NCI-H146 treated with DMSO at 0.1 percent for 48 hours (cell line): ENCODE data around the gene AFF1.

Experiments
- DNase-seq: peaks from one replicate; lab custom pipeline; 2025; ENCODE audit not compliant: unreplicated experiment; lab: John Stamatoyannopoulos, UW

The AFF1 gene

GRCh38 chr4:86918539-86919072 lies 16.2 kb upstream of the AFF1 start:
- no peak for DNase-seq

- no peak for DNase-seq
These were observed 15.1 kb upstream of the AFF1 start for GRCh38 chr4:86919561-86920223.

GRCh38 chr4:86921608-86922252 lies 13.1 kb upstream of the AFF1 start:
- no peak for DNase-seq

GRCh38 chr4:86924811-86925210 lies 10.0 kb upstream of the AFF1 start:
- DNase-seq = no peak

GRCh38 chr4:86926435-86927086 lies 8.2 kb upstream of the AFF1 start:
- no peak for DNase-seq

GRCh38 chr4:86927843-86928395 lies 6.9 kb upstream of the AFF1 start:
- DNase-seq = no peak

- DNase-seq = no peak
These were observed 6.2 kb upstream of the AFF1 start for GRCh38 chr4:86928400-86929255.

GRCh38 chr4:86934147-86934770 lies 552 bp upstream of the AFF1 start:
- no peak for DNase-seq

- DNase-seq = no peak
These were observed 698 bp downstream of the AFF1 start for GRCh38 chr4:86935566-86935852.

GRCh38 chr4:86935853-86936733 lies 1.3 kb downstream of the AFF1 start:
- no peak for DNase-seq

GRCh38 chr4:86938771-86939520 lies 4.1 kb downstream of the AFF1 start:
- DNase-seq = no peak

- DNase-seq = no peak
These were observed 5.1 kb downstream of the AFF1 start for GRCh38 chr4:86939729-86940575.

- DNase-seq = no peak
These were observed 6.2 kb downstream of the AFF1 start for GRCh38 chr4:86940920-86941460.

GRCh38 chr4:86942185-86942666 lies 7.4 kb downstream of the AFF1 start:
- DNase-seq = no peak

GRCh38 chr4:86944964-86945781 lies 10.4 kb downstream of the AFF1 start:
- DNase-seq = no peak

- no peak for DNase-seq
These were observed 12.2 kb downstream of the AFF1 start for GRCh38 chr4:86946868-86947500.
